GM21529 (cell line): Measurements from ENCODE around the gene NDUFAF7.
"Not testable (repeated sequence)": the region's sequence is repeated elsewhere in the genome, so short reads cannot be mapped to it uniquely, and the experiment has no call there.

ENCODE experiments used
- ATAC-seq: cut with Tn5 transposase; IDR thresholded peaks from one replicate; pipeline ENCODE4 v1.9.1; 2021; ENCODE audit not compliant: unreplicated experiment

NDUFAF7 gene

GRCh38 chr2:37215250-37215649 is 16.2 kb upstream of the NDUFAF7 start:
- ATAC-seq = no peak

- no peak for ATAC-seq
Observed at GRCh38 chr2:37219046-37219445, 12.4 kb upstream of the NDUFAF7 start.

- no peak for ATAC-seq
Observed at GRCh38 chr2:37223131-37223530, 8.3 kb upstream of the NDUFAF7 start.

- no peak for ATAC-seq
Observed at GRCh38 chr2:37224063-37224462, 7.4 kb upstream of the NDUFAF7 start.

- ATAC-seq = not testable (repeated sequence)
Observed at GRCh38 chr2:37225129-37225528, 6.3 kb upstream of the NDUFAF7 start.

GRCh38 chr2:37226863-37227262 is 4.6 kb upstream of the NDUFAF7 start:
- no peak for ATAC-seq

- ATAC-seq = no peak
Observed at GRCh38 chr2:37228788-37229187, 2.7 kb upstream of the NDUFAF7 start.

GRCh38 chr2:37230581-37230980 is 877 bp upstream of the NDUFAF7 start:
- no peak for ATAC-seq

GRCh38 chr2:37232131-37232933 is 874 bp downstream of the NDUFAF7 start:
- ATAC-seq = peak; percentile 5

- ATAC-seq = no peak
Observed at GRCh38 chr2:37243435-37243834, 12.0 kb downstream of the NDUFAF7 start.

GRCh38 chr2:37244017-37244416 is 12.6 kb downstream of the NDUFAF7 start:
- ATAC-seq = peak; percentile 88

GRCh38 chr2:37244755-37245154 is 13.3 kb downstream of the NDUFAF7 start:
- no peak for ATAC-seq

GRCh38 chr2:37246205-37246604 is 14.7 kb downstream of the NDUFAF7 start:
- no peak for ATAC-seq

- no peak for ATAC-seq
Observed at GRCh38 chr2:37250869-37251740, 19.6 kb downstream of the NDUFAF7 start.

GRCh38 chr2:37262522-37262921 is 31.1 kb downstream of the NDUFAF7 start:
- ATAC-seq = no peak

GRCh38 chr2:37263839-37264238 is 32.4 kb downstream of the NDUFAF7 start:
- no peak for ATAC-seq

GRCh38 chr2:37267685-37268084 is 36.2 kb downstream of the NDUFAF7 start:
- no peak for ATAC-seq

- no peak for ATAC-seq
Observed at GRCh38 chr2:37268111-37268510, 36.7 kb downstream of the NDUFAF7 start.

GRCh38 chr2:37271376-37272067 is 40.1 kb downstream of the NDUFAF7 start:
- no peak for ATAC-seq

- no peak for ATAC-seq
Observed at GRCh38 chr2:37274359-37274965, 43.0 kb downstream of the NDUFAF7 start.

GRCh38 chr2:37276291-37276690 is 44.8 kb downstream of the NDUFAF7 start:
- no peak for ATAC-seq
